GM18909 (cell line): ENCODE data around the gene CORO6.

Experiments
- ATAC-seq: cut with Tn5 transposase; IDR thresholded peaks from one replicate; pipeline ENCODE4 v1.9.1; 2021; ENCODE audit warnings: mild to moderate bottlenecking; ENCODE audit not compliant: unreplicated experiment, poor library complexity

The CORO6 gene

DNA sequence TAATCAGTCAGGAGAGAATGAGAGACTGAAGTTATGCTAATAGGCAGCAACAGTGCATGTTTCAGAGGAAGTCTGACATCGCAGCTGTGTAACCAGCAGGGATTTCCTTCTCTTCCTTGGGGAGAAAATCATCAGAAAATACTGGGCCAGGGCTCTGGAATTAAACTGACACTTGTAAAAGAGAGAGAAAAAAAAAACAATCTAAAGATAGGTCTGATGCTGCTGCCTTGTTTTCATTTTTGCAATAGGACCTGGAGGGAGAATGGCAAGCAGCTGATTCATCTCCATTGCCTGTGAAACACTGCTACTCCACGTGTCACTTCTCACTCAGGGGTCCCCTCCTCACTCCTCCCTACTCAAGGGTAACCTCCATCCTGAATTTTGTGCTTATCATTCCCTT lies 17.7 kb upstream of the CORO6 start:
- ATAC-seq = no peak

GRCh38 chr17:29633886-29634285 lies 11.2 kb upstream of the CORO6 start:
- ATAC-seq = no peak

DNA sequence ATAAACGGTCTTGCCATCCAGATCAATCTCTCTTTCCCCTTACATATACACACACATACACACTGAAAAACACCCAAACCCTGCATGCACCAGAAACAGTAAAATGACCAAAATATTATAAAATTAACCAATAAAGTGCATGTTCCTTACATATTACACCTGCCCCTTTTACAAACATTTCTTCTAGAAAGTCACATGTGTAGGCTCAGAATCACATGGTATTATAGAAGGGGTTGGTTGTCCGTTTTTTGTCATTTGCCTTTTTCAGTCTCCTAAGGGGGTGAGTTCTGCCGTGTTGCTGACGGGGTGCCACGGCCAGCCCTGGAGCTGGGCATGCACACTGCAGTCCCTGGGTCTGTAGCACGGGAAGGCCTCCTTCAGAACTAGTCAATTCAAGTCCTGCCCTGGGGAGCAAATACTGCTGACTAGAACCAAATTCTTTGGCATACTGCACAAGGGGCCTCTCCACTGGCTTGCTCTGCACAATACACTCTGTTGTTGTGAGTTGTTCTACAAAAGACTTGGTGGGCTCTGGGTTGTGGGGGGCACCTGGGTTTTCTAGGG lies 8.0 kb upstream of the CORO6 start:
- ATAC-seq = no peak

DNA sequence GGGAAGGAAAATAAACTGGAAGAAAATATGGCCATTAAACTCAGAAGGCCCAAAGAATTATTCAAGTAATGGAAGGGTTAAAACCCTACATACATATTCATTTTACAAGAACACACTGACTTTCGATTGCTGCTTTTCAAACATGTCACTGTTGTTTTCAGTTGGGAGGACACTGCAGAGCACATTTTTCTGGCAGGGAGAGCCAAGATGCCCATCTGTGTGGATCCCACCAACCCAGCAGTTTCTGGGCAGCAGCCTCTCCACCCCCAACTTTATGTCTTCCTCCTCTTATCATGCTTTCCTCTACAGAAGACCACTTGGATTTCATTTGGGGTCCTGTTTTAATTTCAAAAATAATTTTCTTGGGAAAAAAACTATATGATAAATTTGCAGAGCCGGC lies 7.1 kb upstream of the CORO6 start:
- no peak for ATAC-seq

DNA sequence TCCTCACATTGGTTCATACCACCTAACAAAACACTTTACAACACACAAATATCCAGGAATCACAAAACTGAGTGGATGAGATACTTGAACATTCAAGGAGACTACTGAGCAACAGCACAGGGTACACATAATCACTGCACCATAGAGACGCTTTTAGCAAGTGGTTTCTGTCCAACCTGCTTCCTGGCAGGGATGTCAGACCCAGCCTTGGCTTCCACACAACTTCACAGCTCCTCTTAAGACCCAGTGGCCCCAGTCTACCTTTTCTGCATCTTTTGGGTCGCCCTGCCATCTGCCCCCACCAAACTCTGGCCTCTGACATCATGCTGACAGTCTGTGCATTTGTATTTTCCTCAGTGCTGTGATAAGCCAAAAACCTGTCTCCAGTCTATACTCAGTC lies 5.9 kb upstream of the CORO6 start:
- no peak for ATAC-seq

DNA sequence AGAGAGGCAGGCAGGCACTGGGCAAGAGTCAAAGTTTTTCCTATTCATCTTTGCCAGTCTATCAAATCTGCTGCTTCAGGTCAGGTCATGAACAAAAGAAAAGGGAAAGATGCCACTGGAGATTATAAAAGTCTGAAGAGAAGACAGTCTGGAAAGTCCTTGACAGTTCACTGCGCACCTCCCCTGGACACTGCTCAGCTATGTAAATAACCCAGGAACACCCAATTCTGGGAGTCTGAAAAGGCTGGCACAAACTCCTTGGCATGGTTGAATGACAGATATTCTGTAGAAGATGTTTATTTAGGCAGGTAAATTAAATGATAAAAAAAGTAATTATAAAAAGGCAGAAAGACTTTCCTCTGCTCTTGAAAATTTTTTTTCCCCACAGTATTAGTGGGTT lies 5.2 kb upstream of the CORO6 start:
- no peak for ATAC-seq

- no peak for ATAC-seq
Measured at GRCh38 chr17:29625037-29625750, 2.5 kb upstream of the CORO6 start.

DNA sequence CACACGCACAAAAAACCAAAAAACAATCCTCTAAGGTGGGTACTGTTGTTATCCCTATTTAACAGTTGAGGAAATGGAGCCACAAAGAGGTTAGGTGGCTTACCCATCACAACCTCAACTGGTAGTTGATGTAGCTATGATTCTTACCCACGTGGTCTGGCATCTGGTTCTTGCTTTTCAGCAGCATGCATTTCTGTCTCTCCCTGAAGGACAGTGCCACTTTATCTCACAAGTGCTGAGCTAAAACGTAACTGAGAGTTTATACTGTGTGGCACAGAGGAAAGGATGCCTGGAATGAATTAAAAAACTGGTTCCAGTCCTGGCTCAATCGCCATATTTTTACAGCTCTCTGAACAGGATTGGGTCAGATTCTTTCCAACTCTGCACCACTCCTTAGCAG lies 1.9 kb upstream of the CORO6 start:
- ATAC-seq = no peak

DNA sequence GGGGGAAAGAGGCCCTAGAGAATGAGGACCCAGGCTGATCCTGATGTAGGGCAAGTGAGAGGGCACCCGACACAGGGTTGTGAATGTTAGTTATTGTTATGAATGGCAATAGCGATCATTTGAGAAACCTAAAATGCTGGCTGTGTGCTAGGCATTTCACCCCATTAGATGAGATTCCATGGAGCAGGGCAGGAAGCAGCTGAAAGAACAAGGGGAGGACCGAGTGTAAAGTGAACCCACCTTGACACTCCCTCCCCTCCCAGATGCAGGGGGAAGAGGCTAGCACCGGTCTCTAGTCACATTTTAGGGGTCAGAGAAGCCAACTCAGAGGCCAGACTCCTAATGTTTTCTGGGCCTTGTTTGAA lies 553 bp upstream of the CORO6 start:
- ATAC-seq = no peak

- no peak for ATAC-seq
Measured at GRCh38 chr17:29621751-29622194, 939 bp downstream of the CORO6 start.

GRCh38 chr17:29620779-29621500 lies 1.8 kb downstream of the CORO6 start:
- ATAC-seq = no peak

DNA sequence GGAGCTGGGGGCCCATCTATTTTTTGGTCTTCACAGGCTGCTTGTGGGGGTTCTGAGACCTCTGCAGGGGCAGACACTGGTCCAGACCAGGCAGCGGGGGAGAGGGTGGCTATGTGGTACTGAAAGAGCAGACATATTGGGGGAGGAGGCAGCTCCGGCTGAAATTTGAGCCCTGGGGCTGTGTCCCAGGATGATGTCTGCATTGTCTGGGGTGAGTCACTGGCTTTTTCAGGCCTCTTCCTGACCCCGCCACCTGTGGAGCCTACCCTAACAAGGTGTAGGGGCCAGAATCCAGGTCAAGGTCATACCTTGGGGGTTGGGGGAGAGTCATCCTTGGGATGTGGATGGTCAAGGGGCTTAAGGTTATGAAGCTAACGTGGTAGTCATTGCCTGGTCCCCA lies 2.4 kb downstream of the CORO6 start:
- ATAC-seq = no peak

- no peak for ATAC-seq
Measured at GRCh38 chr17:29619251-29619650, 3.5 kb downstream of the CORO6 start.

DNA sequence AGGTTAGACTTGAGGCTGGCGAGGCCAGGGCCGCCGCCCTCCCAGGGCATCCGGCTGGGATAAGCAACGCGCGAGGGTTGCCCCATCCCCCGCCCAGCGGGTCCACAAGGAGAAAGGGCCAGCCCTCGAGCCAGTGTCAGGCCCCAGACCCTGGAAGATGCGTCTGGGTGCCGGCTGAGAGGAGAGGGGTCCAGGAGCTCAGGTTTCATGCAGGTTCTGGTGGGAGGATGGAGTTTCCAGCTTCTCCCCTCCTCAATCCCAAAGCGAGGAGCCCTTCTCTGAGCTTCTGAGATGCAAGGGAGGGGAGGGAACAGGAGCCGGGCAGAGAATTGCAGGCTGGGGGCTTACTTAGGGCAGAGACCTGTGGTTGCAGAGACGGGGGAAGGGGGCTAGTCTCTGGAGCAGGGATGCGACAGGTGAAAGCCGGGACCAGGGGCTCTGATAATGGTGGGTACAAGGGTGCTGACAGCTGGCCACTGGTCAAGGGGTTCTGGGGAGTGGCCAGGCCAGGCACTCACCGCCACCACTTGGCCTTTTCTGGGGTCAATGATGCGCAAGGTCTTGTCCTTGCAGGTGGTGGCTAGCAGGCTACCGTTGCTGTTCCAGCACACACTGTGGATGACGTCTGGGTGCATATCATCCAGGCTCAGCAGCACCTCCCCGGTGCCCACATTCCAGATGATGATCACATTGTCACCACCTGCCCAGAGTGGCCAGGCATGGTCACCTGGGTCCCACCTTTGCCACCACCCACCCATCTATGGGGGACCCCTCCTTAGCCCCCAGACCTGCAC lies 4.2 kb downstream of the CORO6 start:
- no peak for ATAC-seq

DNA sequence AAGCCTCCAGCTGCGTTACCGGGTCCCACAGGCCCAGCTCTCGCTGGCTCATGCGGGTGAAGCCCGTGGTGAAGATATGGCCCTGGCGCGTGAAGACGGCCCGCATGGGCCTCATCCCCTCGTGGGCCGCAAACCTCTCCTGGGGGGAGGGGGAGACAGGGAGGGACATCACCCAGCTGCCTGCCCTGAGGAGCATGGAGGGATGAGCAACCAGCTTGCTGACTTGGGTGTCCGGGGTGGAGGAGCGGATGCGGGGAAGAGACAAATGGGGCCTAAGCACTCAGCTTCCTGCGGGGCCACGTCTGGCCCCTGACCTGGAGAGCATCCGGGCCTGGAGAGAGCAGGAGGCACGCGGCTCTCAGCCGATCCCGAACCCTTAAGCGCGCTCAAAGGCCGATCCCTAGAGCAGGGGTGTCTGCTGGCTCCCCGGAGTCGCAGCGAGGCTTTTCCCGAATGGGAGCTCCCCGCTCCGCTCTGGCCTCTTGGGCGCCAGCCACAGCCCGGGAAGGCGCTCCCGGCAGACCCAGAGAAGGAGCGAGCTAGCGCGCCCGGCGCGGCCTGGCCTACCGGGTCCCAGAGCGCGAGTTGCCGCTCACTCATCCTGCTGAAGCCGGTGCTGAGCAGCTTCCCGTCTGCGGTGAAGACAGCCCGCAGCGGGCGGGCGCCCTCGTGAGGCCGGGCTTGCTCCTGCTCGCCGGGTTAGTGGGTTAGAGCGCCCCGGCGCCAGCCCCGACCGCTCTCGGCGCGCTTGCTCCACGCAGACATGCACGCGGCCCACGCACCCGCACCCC lies 5.0 kb downstream of the CORO6 start:
- peak; percentile 32 for ATAC-seq

DNA sequence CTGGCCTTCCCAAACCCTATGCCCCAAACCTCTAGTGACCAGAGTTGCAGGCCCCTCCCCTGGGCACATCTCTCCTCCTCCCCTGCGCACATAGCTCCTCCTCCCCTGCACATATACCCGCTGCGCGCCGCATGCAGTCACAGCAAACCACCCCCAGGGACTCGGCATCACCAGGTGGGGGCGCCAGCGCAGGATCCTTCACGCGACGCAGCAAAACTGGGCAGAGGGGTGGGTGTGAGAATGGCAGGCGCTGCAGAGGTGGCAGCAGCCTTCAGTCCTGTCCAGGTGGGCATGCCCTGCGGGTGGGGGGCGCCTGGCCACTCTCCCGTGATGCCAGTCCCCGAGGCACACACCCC lies 5.6 kb downstream of the CORO6 start:
- ATAC-seq = peak; percentile 54

DNA sequence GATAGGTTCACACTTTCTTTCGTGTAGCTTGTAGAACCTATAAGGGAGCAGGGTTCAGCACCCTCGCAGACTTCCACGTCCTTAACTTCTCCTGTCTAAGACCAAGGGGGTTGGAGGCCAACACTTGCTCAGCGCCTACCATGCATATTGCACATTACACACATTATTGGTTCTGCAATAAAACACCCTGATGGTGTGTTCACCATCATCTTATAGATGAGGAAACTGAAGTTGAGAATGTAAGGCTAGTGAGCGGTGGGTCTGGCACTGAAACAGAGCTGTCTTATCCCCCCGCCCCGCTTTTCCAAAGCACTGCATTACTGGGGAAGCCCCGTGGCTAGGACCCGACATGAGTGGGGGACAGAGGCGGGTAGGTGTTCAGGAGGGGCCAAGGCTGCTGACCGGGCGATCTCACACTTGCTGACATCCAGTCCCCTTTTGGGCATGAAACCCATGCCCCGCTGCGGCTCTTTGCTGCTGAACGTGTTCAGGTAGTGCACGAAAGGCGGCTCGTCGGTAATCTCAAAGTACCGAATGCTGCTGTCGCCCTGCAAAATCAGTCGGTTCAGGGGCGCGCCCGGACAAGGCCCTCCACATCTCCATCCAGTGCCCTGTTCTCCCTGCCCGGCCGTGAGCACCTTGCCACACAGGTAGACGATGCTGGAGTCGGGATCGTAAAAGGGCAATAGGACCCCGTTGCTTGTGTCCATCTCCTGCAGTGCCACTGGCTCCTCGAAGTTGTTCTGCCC lies 6.2 kb downstream of the CORO6 start:
- no peak for ATAC-seq

DNA sequence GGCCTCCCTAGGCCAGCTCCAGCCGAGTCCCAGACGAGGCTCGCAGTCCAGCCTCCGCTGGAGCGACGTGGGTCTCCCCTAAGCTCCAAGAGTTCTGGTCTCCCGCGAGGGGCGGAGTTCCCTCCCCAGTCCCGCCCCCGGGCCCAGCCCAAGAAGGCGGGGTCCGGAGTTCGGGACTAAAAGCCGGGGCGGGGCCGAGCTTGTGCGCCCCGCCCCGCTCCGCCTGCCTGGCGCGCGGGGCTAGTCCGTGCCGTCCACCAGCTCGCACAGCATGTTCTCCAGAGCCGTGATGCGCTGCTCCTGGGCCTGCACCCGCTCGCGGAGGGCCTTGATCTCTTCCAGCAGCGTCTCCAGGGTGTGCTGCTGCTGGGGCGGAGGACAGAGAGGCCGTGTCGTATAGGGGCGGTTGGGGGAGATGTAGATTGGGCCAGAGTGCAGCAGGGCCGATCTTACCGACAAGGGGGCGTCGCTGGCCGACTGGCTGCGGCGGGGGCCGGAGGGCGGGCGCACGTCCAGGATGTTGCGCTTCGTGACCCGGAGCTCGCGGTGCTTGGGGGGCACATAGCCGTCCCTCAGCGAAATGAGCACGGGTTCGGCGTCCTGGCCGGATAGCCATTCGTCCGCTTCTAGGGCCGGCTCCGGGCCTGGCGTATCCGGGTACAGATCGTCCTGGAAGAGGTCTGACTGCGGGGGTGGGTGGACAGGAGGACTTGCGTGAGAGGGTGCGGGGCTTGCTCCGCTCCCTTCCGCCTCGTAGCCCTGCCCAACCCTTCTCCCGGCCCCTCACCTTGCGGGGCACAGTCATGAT lies 7.0 kb downstream of the CORO6 start:
- ATAC-seq = peak; percentile 57

DNA sequence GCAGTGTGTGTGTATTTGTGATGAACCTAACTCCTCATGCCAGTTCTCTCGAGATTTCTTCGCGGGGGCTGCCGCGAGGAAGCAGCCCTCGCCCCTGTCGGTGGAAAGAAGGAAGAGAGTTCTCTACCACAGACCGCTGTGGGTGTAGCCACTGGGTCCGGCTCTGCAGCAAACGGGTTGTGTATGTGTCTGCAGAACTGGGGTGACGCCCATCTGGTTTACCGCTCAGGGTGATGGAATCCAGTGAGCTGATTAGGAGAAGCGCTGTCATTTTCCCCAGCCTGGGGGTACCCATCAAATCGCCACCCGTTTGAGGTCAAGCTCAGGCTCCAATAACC lies 7.7 kb downstream of the CORO6 start:
- no peak for ATAC-seq
